HL-60 (cell line): ENCODE data around the gene GSTM2.

Experiments used
- DNase-seq, 2 experiments: peaks; one replicate each; pipeline ENCODE4 v3.0.0-alpha.2; 2010 to 2020; ENCODE audit warnings: low read depth in 1 of 2, low spot score in 1 of 2
- H3K27ac ChIP-seq: fragments of 250-450 bp; sonication (Bioruptor Pico); replicated peaks from 2 replicates; pipeline ENCODE4 v1.5.1; 2020; ENCODE audit warnings: mild to moderate bottlenecking, moderate library complexity
- H3K27me3 ChIP-seq: fragments of 250-450 bp; sonication (Bioruptor Pico); 2 replicates; pipeline ENCODE4 v1.5.1; 2021; ENCODE audit warnings: mild to moderate bottlenecking, moderate library complexity; ENCODE audit not compliant: insufficient read depth, poor library complexity, severe bottlenecking
- H3K4me3 ChIP-seq: replicated peaks from 2 replicates; pipeline ENCODE4 v1.5.1; 2011; ENCODE audit warnings: mild to moderate bottlenecking, control low read depth, low read length; ENCODE audit not compliant: insufficient read depth
- GABPA ChIP-seq: IDR thresholded peaks from 2 replicates; pipeline ENCODE4 v1.6.1; 2012; ENCODE audit warnings: low read depth
- POLR2AphosphoS5 ChIP-seq: IDR thresholded peaks from 2 replicates; pipeline ENCODE4 v1.6.1; 2012; ENCODE audit warnings: low read depth
- REST ChIP-seq: IDR thresholded peaks from 2 replicates; pipeline ENCODE4 v1.6.1; 2012; ENCODE audit warnings: low read depth; ENCODE audit not compliant: insufficient replicate concordance
- SPI1 ChIP-seq: IDR thresholded peaks from 2 replicates; pipeline ENCODE4 v1.6.1; 2012; ENCODE audit warnings: low read depth, mild to moderate bottlenecking, borderline replicate concordance
- TF ChIP-seq, protein P1 (sequence below): IDR thresholded peaks from one replicate; pipeline ENCODE4 v1.5.1; 2011; ENCODE audit warnings: low read length, control low read depth, inconsistent platforms; ENCODE audit not compliant: insufficient read depth

Gene GSTM2

GRCh38 chr1:109622137-109622892, 45.5 kb upstream of the GSTM2 start:
- no peak for TF ChIP-seq REST
- no peak for TF ChIP-seq SPI1
- TF ChIP-seq POLR2AphosphoS5: no peak
- no peak for TF ChIP-seq GABPA
- TF ChIP-seq, protein P1, sequence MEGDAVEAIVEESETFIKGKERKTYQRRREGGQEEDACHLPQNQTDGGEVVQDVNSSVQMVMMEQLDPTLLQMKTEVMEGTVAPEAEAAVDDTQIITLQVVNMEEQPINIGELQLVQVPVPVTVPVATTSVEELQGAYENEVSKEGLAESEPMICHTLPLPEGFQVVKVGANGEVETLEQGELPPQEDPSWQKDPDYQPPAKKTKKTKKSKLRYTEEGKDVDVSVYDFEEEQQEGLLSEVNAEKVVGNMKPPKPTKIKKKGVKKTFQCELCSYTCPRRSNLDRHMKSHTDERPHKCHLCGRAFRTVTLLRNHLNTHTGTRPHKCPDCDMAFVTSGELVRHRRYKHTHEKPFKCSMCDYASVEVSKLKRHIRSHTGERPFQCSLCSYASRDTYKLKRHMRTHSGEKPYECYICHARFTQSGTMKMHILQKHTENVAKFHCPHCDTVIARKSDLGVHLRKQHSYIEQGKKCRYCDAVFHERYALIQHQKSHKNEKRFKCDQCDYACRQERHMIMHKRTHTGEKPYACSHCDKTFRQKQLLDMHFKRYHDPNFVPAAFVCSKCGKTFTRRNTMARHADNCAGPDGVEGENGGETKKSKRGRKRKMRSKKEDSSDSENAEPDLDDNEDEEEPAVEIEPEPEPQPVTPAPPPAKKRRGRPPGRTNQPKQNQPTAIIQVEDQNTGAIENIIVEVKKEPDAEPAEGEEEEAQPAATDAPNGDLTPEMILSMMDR: no peak
- H3K4me3 ChIP-seq: peak overlapping the region; percentile 94
- peak overlapping the region; percentile 90 for H3K27ac ChIP-seq
- DNase-seq: no peak
- H3K27me3 ChIP-seq: no peaks in the 10 kb centered on the region

DNA sequence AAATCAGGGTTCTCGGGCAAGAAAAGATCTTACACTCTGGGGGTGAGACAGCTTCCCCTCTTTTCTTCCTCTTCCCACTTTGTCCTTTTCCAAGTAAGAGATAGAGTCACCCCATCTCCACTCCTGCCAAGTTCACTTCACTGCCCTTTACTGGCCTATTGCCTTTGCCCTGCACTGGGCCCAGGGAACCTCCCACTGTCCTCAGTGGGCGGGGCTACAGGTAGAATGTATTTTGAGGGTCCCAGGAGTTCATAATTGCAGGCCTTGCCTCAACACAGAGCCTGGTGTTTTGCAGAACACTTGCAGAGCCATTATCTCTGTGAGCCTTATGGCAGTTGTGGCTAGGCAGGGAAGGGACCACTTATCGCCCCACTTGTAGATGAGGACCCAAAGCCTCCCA, 45.0 kb upstream of the GSTM2 start:
- DNase-seq: no peak
- TF ChIP-seq POLR2AphosphoS5 (no peak), REST (no peak), SPI1 (no peak), GABPA (no peak)
- TF ChIP-seq, protein P1: no peak
- Histone ChIP-seq H3K27ac (peak overlapping the region; percentile 90), H3K27me3 (no peaks in the 10 kb centered on the region), H3K4me3 (no peak overlapping the region)

- no peak for TF ChIP-seq GABPA
- 0 out of 2 replicates have a peak, but pooled peaks have one; percentile 20 for TF ChIP-seq POLR2AphosphoS5
- Histone ChIP-seq H3K27ac (peak overlapping the region; percentile 90), H3K4me3 (no peak overlapping the region), H3K27me3 (no peaks in the 10 kb centered on the region)
- no peak for DNase-seq
Measured at GRCh38 chr1:109623601-109624161, 44.2 kb upstream of the GSTM2 start.

GRCh38 chr1:109624201-109625010, 43.5 kb upstream of the GSTM2 start:
- H3K27ac ChIP-seq: peak overlapping the region; percentile 90
- H3K27me3 ChIP-seq: no peaks in the 10 kb centered on the region
- peak in 1 of 2 experiments; percentile 79 for DNase-seq
- TF ChIP-seq REST: no peak
- TF ChIP-seq SPI1: peak; percentile 93
- no peak overlapping the region for H3K4me3 ChIP-seq
